ENCODE results near the gene DDX1. TPM values are rescaled to one million over a fixed set of nuclear protein-coding genes. Genes with fewer than 3 reads are reported as not detected.

DDX1 gene
- polyA plus RNA-seq, 1 donor (not counting 4 experiments of a cell fraction or from before 2014, with no cell fraction given): 140 TPM

DNA sequence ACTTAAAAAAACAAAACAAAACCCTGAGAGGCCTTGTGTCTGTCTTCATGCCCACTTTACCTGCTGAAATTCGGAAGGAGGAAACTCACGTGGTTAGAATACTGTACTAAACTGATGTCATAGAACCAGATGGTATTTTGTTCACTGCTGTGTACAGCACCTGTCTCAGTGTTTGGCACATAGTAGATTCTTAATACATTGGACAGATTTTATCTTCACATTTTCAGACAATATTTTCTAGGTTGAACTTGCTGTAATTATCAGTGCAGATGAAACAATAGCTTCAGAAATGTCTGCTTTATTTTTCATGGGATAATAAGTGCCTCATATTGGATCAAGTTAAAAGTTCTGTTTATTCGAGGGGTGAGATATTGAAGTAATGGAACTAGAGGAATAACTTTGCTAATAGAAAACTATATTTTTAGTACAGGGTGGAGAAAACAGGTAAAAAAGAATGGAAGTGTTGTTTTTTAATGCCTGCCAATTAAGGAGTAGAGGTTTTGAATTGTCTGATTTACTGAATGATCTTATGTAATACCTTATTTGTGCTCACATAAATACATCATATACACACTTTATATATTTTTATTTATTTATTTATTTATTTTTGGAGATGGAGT, 23.7 kb downstream of the DDX1 start:
- no peak for TF ChIP-seq EZH2 (IDR thresholded peaks at IDR 0.05; ENCODE audit: low read length)
- TF ChIP-seq, protein P1, sequence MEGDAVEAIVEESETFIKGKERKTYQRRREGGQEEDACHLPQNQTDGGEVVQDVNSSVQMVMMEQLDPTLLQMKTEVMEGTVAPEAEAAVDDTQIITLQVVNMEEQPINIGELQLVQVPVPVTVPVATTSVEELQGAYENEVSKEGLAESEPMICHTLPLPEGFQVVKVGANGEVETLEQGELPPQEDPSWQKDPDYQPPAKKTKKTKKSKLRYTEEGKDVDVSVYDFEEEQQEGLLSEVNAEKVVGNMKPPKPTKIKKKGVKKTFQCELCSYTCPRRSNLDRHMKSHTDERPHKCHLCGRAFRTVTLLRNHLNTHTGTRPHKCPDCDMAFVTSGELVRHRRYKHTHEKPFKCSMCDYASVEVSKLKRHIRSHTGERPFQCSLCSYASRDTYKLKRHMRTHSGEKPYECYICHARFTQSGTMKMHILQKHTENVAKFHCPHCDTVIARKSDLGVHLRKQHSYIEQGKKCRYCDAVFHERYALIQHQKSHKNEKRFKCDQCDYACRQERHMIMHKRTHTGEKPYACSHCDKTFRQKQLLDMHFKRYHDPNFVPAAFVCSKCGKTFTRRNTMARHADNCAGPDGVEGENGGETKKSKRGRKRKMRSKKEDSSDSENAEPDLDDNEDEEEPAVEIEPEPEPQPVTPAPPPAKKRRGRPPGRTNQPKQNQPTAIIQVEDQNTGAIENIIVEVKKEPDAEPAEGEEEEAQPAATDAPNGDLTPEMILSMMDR (optimal IDR thresholded peaks at IDR 0.05 in 1 of 3, IDR thresholded peaks at IDR 0.05 in 1 of 3, conservative IDR thresholded peaks at IDR 0.05 in 1 of 3; ENCODE audit: extremely low read depth in 1 of 3, insufficient read depth in 2 of 3, low read length in 3 of 3): no peak
- no peaks in the 10 kb centered on the region for H3K79me2 ChIP-seq (ENCODE audit: control insufficient read depth, insufficient read depth, low read length)
- H3K36me3 ChIP-seq (ENCODE audit: control insufficient read depth in 2 of 2, extremely low read depth in 1 of 2, insufficient read depth in 2 of 2, low read length in 2 of 2): peaks cover 9 to 15% of the 10 kb centered on the region in 2 experiments
- H3K4me1 ChIP-seq (ENCODE audit: control insufficient read depth, extremely low read depth, insufficient read depth, low read length): no peaks in the 10 kb centered on the region
- no peak for DNase-seq (ENCODE audit: low read depth, low spot score)
- no peak overlapping the region for H3K9ac ChIP-seq (ENCODE audit: control insufficient read depth, extremely low read depth, insufficient read depth, low read length)
- H3K27ac ChIP-seq (ENCODE audit: control insufficient read depth, insufficient read depth, low read length): no peak overlapping the region
- H3K4me2 ChIP-seq (ENCODE audit: control insufficient read depth, extremely low read depth, insufficient read depth, low read depth, low read length): no peak overlapping the region
- no peaks in the 10 kb centered on the region for H3K27me3 ChIP-seq (ENCODE audit: control insufficient read depth, extremely low read depth, insufficient read depth, low read length)
- H2AFZ ChIP-seq (ENCODE audit: control insufficient read depth, low read length): no peak overlapping the region
- dilution Hi-C loops (cut with MboI; ENCODE audit: extremely low pct_ligation_motif_present, low sequenced_read_pairs): no loop called here
- no peak overlapping the region for H3K4me3 ChIP-seq (ENCODE audit: control insufficient read depth in 2 of 3, extremely low read depth in 1 of 3, insufficient read depth in 2 of 3, low read depth in 1 of 3, low read length in 3 of 3)
- FAIRE-seq: no peak
- H3K9me3 ChIP-seq (ENCODE audit: control insufficient read depth, low read depth, low read length): no peaks in the 10 kb centered on the region
- H3K9me1 ChIP-seq (ENCODE audit: control insufficient read depth, extremely low read depth, insufficient read depth, low read length): no peaks in the 10 kb centered on the region
- H4K20me1 ChIP-seq (ENCODE audit: control insufficient read depth, extremely low read depth, insufficient read depth, low read length): no peaks in the 10 kb centered on the region

GRCh38 chr2:15616429-15616828, 24.8 kb downstream of the DDX1 start:
- H3K9me1 ChIP-seq (ENCODE audit: control insufficient read depth, extremely low read depth, insufficient read depth, low read length): no peaks in the 10 kb centered on the region
- no peaks in the 10 kb centered on the region for H3K27me3 ChIP-seq (ENCODE audit: control insufficient read depth, extremely low read depth, insufficient read depth, low read length)
- H3K9ac ChIP-seq (ENCODE audit: control insufficient read depth, extremely low read depth, insufficient read depth, low read length): no peak overlapping the region
- FAIRE-seq (no peak), DNase-seq (ENCODE audit: low read depth, low spot score) (no peak)
- TF ChIP-seq, protein P1 (optimal IDR thresholded peaks at IDR 0.05 in 1 of 3, IDR thresholded peaks at IDR 0.05 in 1 of 3, conservative IDR thresholded peaks at IDR 0.05 in 1 of 3; ENCODE audit: extremely low read depth in 1 of 3, insufficient read depth in 2 of 3, low read length in 3 of 3): no peak
- TF ChIP-seq EZH2 (IDR thresholded peaks at IDR 0.05; ENCODE audit: low read length): no peak
- peaks cover 9 to 15% of the 10 kb centered on the region in 2 experiments for H3K36me3 ChIP-seq (ENCODE audit: control insufficient read depth in 2 of 2, extremely low read depth in 1 of 2, insufficient read depth in 2 of 2, low read length in 2 of 2)
- H3K4me1 ChIP-seq (ENCODE audit: control insufficient read depth, extremely low read depth, insufficient read depth, low read length): no peaks in the 10 kb centered on the region
- no peaks in the 10 kb centered on the region for H4K20me1 ChIP-seq (ENCODE audit: control insufficient read depth, extremely low read depth, insufficient read depth, low read length)
- H3K4me3 ChIP-seq (ENCODE audit: control insufficient read depth in 2 of 3, extremely low read depth in 1 of 3, insufficient read depth in 2 of 3, low read depth in 1 of 3, low read length in 3 of 3): no peak overlapping the region
- no peak overlapping the region for H3K4me2 ChIP-seq (ENCODE audit: control insufficient read depth, extremely low read depth, insufficient read depth, low read depth, low read length)
- H3K79me2 ChIP-seq (ENCODE audit: control insufficient read depth, insufficient read depth, low read length): no peaks in the 10 kb centered on the region
- dilution Hi-C loops (cut with MboI; ENCODE audit: extremely low pct_ligation_motif_present, low sequenced_read_pairs): no loop called here
- no peak overlapping the region for H3K27ac ChIP-seq (ENCODE audit: control insufficient read depth, insufficient read depth, low read length)
- no peaks in the 10 kb centered on the region for H3K9me3 ChIP-seq (ENCODE audit: control insufficient read depth, low read depth, low read length)
- H2AFZ ChIP-seq (ENCODE audit: control insufficient read depth, low read length): no peak overlapping the region

All from keratinocyte (primary cell).